Measurements from ENCODE around the gene RIT1. TPM values are rescaled to one million over a fixed set of nuclear protein-coding genes. Genes with fewer than 3 reads are reported as not detected.
A peak's percentile ranks its signal among the peaks of the same experiment; 100 is the strongest.

Gene RIT1
- total and polyA plus RNA-seq, 2 of the 13 experiments (the other 11 are each of a cell fraction or from before 2014, with no cell fraction given): 12.2 to 32.2 TPM

GRCh38 chr1:155860970-155861510, 50.1 kb downstream of the RIT1 start:
- Histone ChIP-seq H3K27ac (ENCODE audit: extremely low read length, insufficient read depth, low read length) (no peak overlapping the region), H3K4me3 (replicated peaks in 1 of 3; ENCODE audit: insufficient read depth in 1 of 3, low read depth in 2 of 3, low read length in 3 of 3) (peak overlapping the region in 2 of 3 experiments; percentile 38 to 61; a peak in 2 of 6 replicates), H3K36me3 (replicated peaks in 1 of 2; ENCODE audit: control insufficient read depth in 1 of 2, insufficient read depth in 2 of 2, low read length in 2 of 2) (no peaks in the 10 kb centered on the region), H2AFZ (ENCODE audit: low read length) (peak overlapping the region; percentile 80), H3K4me2 (ENCODE audit: low read depth, low read length) (peak overlapping the region; percentile 65), H3K27me3 (ENCODE audit: control insufficient read depth in 1 of 2, insufficient read depth in 2 of 2, low read length in 2 of 2) (no peaks in the 10 kb centered on the region), H3K9ac (ENCODE audit: insufficient read depth, low read depth, low read length) (peak overlapping the region; percentile 55; the same call in 1 of the 2 replicates), H4K20me1 (ENCODE audit: insufficient read depth, low read length) (no peaks in the 10 kb centered on the region), H3K79me2 (ENCODE audit: insufficient read depth, low read length) (peaks cover 10% of the 10 kb centered on the region), H3K9me3 (ENCODE audit: low read length) (no peaks in the 10 kb centered on the region), H3K4me1 (ENCODE audit: insufficient read depth, low read length) (peaks cover 16% of the 10 kb centered on the region)
- intact Hi-C loops (cut with micrococcal nuclease; ENCODE audit: unreplicated experiment) (no loop called here), in situ Hi-C loops (cut with HindIII; ENCODE audit: extremely low pct_ligation_motif_present, low pct_unique_long_range_greater_than_20kb) (no loop called here)
- BruUV-seq (replicated peaks): no TSS peak
- no peak for TF ChIP-seq HNF4G (IDR thresholded peaks at IDR 0.05; ENCODE audit: borderline replicate concordance, low read depth, low read length)
- TF ChIP-seq HNF4G (CRISPR knock-in tag; IDR thresholded peaks at IDR 0.05; ENCODE audit: borderline replicate concordance, low read depth): no peak
- TF ChIP-seq ZNF619 (CRISPR knock-in tag; IDR thresholded peaks at IDR 0.05): no peak
- no peak for TF ChIP-seq ZNF572 (CRISPR knock-in tag; IDR thresholded peaks at IDR 0.05)
- TF ChIP-seq ZNF609 (CRISPR knock-in tag; IDR thresholded peaks at IDR 0.05; ENCODE audit: borderline replicate concordance): no peak
- no peak for TF ChIP-seq GPN1 (CRISPR knock-in tag; IDR thresholded peaks at IDR 0.05; ENCODE audit: borderline replicate concordance)
- TF ChIP-seq ISL2 (CRISPR knock-in tag; IDR thresholded peaks at IDR 0.05): no peak
- no peak for TF ChIP-seq ZNF547 (CRISPR knock-in tag; IDR thresholded peaks at IDR 0.05)
- no peak for TF ChIP-seq ZBTB3 (CRISPR knock-in tag; IDR thresholded peaks at IDR 0.05; ENCODE audit: borderline replicate concordance, low read depth)
- no peak for ATAC-seq
- CTCF ChIA-PET (ENCODE audit: low intra/inter-chr PET ratio, low total read pairs): no interaction called here
- WGBS (ENCODE audit: low lambda C conversion rate): 39% methylated on average over 2 of the region's 2 CpGs
- POLR2A ChIA-PET: no interaction called here
- no peak for DNase-seq (ENCODE audit: low spot score)
- FAIRE-seq: no peak
